Heart left ventricle (tissue), 16 donors: ENCODE measurements around the gene HTRA1. TPM values are rescaled to one million over a fixed set of nuclear protein-coding genes. Genes with fewer than 3 reads are reported as not detected.

Source experiments
- ATAC-seq, 4 donors: fragments of 200-7000 bp; cut with Tn5 transposase; one replicate each; pipeline ENCODE4 v1.9.1; 2020 to 2022; ENCODE audit warnings: moderate library complexity in 4 of 4, mild to moderate bottlenecking in 3 of 4, moderate number of reproducible peaks in 1 of 4
- DNase-seq, 5 donors: peaks; one replicate each; pipeline ENCODE4 v3.0.0-alpha.2; 2020
- H3K27ac ChIP-seq, 12 donors: fragments of 200-600 bp; sonication (generic) in 4 of 12; one replicate each; pipeline versions ENCODE4 v1.5.0 to v1.8.0; 2016 to 2022; ENCODE audit warnings: mild to moderate bottlenecking in 2 of 12
- H3K27me3 ChIP-seq, 9 donors: fragments of 200-600 bp; sonication (generic) in 2 of 9; one replicate each; pipeline versions ENCODE4 v1.5.1 to v1.8.0; 2016 to 2022; ENCODE audit warnings: mild to moderate bottlenecking in 3 of 9
- H3K36me3 ChIP-seq, 9 donors: fragments of 200-600 bp; sonication (generic) in 2 of 9; one replicate each; pipeline versions ENCODE4 v1.5.0 to v1.8.0; 2018 to 2022; ENCODE audit warnings: mild to moderate bottlenecking in 2 of 9
- H3K4me1 ChIP-seq, 12 donors: fragments of 200-600 bp; sonication (generic) in 4 of 12; one replicate each; pipeline versions ENCODE4 v1.5.0 to v1.8.0; 2016 to 2022; ENCODE audit warnings: mild to moderate bottlenecking in 3 of 12
- H3K4me3 ChIP-seq, 12 donors: fragments of 200-600 bp; sonication (generic) in 4 of 12; one replicate each; pipeline versions ENCODE4 v1.5.0 to v1.8.0; 2017 to 2022; ENCODE audit warnings: mild to moderate bottlenecking in 9 of 12, moderate library complexity in 4 of 12
- H3K9me3 ChIP-seq, 12 donors: fragments of 200-600 bp; sonication (generic) in 4 of 12; one replicate each; pipeline versions ENCODE4 v1.5.0 to v1.8.0; 2016 to 2022; ENCODE audit warnings: mild to moderate bottlenecking in 1 of 12
- POLR2A ChIP-seq, 2 donors: fragments of 450-650 bp; IDR thresholded peaks; one replicate each; pipeline ENCODE4 v1.6.1; 2017; ENCODE audit warnings: antibody characterized with exemption in 2 of 2, mild to moderate bottlenecking in 2 of 2, moderate library complexity in 2 of 2
- WGBS, 4 donors: extraction: QIAGEN DNeasy Blood & Tissue Kit in 2 of 4; methylation state at CpG; one replicate each; pipeline versions ENCODE4 v1.1.5 to v1.1.7; 2013 to 2018; 5-methylcytosine and 5-hydroxymethylcytosine counted together
- intact Hi-C, 10 donors: fragments of 100-400 bp; cut with DNase I; formaldehyde crosslinking; loops; one replicate each; pipeline versions ENCODE4 v1.11.1 to v1.14.2; 2022
- polyA plus RNA-seq, 2 donors: library from polyadenylated mRNA; stranded (reverse); fragments of 200-250 nt; gene quantifications; one replicate each; pipeline ENCODE4 v1.2.3, GENCODE V29; 2013
- total RNA-seq, 9 donors: library from RNA; depleted of rRNA in 2 of 9; stranded (reverse); fragments of >200 nt in 2 of 9; fragmentation: NEBNext Ultra II Directional in 3 of 9; extraction: Animal tissue kit (Norgen Biotek cat#: 25700) in 3 of 9; gene quantifications; one replicate each; pipeline versions ENCODE4 v1.1.0 to v1.2.4, GENCODE V29; 2016 to 2023
- TF ChIP-seq, protein P1 (sequence below), 12 donors: fragments of 200-600 bp; sonication (generic) in 4 of 12; IDR thresholded peaks; one replicate each; pipeline versions ENCODE4 v1.5.0 to v1.8.0; 2018 to 2022; ENCODE audit warnings: antibody characterized with exemption in 12 of 12, mild to moderate bottlenecking in 5 of 12
- donor health status: ischemic (EF 13 %, LVEDD 7.1; RV severe dilation, severe dysfunction).
- donor health status: healthy with polysubstance abuse.
- donor health status: DM: no; HTN: yes; CAD: no.
- donor health status: DM: no; HTN: no; CAD: no.
- donor health status: ischemic (EF 25% LVEDD 6.9; RV normal size, moderate dysfunction).
- donor health status: ischemic (EF 25% LVEDD 5.7; RV mildly dilated, moderate dysfunction).
- donor health status: healthy.
- donor health status: DM: yes; HTN: yes; CAD: no.
- donor health status: ischemic (EF 35%, LVEDD 5.7; RV mildly dilated, moderate dysfunction).
- donor health status: nonischemic (EF 11% LVEDD 7.7; RV severe dilation, severe dysfunction).
- donor health status: DM: yes; HTN: yes; CAD: no.
- donor health status: PGD.
- donor health status: ischemic (EF 29% LVEDD 5.4; RV normal size, mild dysfunction).
- donor health status: nonischemic (EF 23%, LVEDD 6.1; RV moderate dilation, normal function).

The HTRA1 gene
- total and polyA plus RNA-seq, 11 donors = 30.5 to 153 (median 54.5) TPM

DNA sequence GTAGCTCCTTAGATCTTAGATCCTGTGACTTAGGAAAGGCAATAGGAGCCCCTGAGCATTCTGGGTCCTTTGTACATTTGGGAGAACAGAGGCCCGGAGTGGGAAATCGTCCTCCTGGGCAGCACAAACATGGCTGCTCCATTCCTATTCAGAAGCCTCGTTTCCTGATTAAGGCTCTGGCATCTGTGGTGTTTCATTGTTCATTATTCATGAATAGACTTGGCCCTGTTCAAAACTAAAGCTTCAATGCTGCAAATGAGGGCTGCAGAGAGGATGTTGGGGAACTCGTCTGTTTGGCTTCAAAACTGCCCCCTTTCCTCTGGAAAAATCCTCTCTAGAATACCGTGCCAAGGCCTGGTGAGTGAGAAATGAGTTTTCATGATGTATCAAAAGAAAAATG, 3.4 kb upstream of the HTRA1 start:
- Histone ChIP-seq H3K4me3 (no peak overlapping the region), H3K9me3 (no peaks in the 10 kb centered on the region), H3K27ac (peak overlapping the region in 5 of 12 donors; percentile 37 to 69 (median 59)), H3K27me3 (peaks cover 0 to 37% (median 0%) of the 10 kb centered on the region in 9 donors), H3K4me1 (peaks cover 0 to 20% (median 9%) of the 10 kb centered on the region in 12 donors), H3K36me3 (no peaks in the 10 kb centered on the region)
- no peak for DNase-seq
- no peak for TF ChIP-seq POLR2A (IDR thresholded peaks at IDR 0.05)
- ATAC-seq = no peak
- intact Hi-C loops = no loop called here
- WGBS, 4 donors = 49 to 73% (median 67%) methylated on average over 5 of the region's 5 CpGs

DNA sequence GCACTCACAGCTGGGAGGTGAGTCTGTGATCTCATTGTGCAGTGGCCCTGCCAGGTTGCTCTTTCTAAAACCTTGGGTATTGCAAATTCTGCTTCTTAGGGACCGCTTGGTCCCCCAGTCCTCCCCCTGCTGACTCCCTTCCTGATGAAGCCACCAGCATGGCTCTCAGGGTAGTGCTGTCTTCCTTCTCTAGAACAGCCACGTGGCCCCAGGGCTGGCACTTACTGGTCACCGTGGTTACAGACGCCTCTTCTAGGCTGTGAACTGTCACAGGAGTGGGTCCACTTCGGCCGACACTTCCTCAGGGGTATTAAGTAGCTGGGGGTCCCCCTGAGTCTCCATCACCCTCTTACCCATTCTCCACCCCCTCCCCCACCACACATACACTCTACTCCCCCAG, 2.7 kb upstream of the HTRA1 start:
- H3K4me1 ChIP-seq = peaks cover 0 to 28% (median 15%) of the 10 kb centered on the region in 12 donors
- no peak for TF ChIP-seq POLR2A (IDR thresholded peaks at IDR 0.05)
- TF ChIP-seq, protein P1, sequence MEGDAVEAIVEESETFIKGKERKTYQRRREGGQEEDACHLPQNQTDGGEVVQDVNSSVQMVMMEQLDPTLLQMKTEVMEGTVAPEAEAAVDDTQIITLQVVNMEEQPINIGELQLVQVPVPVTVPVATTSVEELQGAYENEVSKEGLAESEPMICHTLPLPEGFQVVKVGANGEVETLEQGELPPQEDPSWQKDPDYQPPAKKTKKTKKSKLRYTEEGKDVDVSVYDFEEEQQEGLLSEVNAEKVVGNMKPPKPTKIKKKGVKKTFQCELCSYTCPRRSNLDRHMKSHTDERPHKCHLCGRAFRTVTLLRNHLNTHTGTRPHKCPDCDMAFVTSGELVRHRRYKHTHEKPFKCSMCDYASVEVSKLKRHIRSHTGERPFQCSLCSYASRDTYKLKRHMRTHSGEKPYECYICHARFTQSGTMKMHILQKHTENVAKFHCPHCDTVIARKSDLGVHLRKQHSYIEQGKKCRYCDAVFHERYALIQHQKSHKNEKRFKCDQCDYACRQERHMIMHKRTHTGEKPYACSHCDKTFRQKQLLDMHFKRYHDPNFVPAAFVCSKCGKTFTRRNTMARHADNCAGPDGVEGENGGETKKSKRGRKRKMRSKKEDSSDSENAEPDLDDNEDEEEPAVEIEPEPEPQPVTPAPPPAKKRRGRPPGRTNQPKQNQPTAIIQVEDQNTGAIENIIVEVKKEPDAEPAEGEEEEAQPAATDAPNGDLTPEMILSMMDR (IDR thresholded peaks at IDR 0.05) = no peak
- no peaks in the 10 kb centered on the region for H3K36me3 ChIP-seq
- DNase-seq (no peak), ATAC-seq (no peak)
- H3K27ac ChIP-seq = peak overlapping the region in 1 of 12 donors; percentile 62
- 84 to 94% (median 88%) methylated on average over 2 to 6 of the region's 6 CpGs for WGBS, 4 donors
- intact Hi-C loops = no loop called here
- H3K27me3 ChIP-seq = peaks cover 0 to 41% (median 0%) of the 10 kb centered on the region in 9 donors
- no peak overlapping the region for H3K4me3 ChIP-seq
- H3K9me3 ChIP-seq = no peaks in the 10 kb centered on the region

DNA sequence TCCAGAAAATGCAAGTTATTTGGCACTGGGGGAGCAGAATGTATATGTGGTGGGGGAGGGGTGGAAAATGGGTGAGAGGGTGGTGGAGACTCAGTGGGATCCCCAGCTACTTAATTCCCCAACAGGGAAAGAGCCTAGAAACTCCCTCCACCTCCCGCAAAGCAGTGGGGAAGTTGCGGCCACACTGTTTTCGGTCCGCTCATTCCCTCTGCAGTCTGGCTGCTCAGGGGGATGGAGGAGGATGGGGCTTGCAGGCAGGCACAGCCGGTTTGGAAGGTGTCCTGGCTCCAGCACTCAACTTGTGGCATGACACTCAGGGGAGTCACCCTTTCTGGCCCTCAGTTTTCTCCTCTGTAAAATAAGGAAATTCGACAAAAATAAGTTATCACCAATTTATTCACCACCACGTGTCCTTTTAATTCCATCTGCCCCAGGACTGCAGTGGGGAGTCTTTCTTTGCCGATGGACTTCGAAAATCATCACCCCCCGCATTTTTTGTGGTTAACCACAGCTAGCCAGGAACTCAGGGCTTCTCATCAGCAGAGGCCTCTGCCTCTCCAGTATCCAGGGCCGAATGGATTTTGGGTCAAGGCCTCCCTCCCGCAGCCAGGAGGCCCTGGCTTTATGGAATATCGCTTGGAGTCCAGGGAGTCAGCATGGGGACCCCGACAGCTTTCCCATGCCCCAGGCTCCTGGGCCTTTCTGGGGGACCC, 1.6 kb upstream of the HTRA1 start:
- TF ChIP-seq, protein P1 (IDR thresholded peaks at IDR 0.05) = no peak
- TF ChIP-seq POLR2A (IDR thresholded peaks at IDR 0.05) = no peak
- ATAC-seq = no peak
- no peak overlapping the region for H3K4me3 ChIP-seq
- no peak for DNase-seq
- H3K27me3 ChIP-seq = peaks cover 0 to 41% (median 0%) of the 10 kb centered on the region in 9 donors
- H3K36me3 ChIP-seq = no peaks in the 10 kb centered on the region
- 84 to 92% (median 90%) methylated on average over 14 of the region's 14 CpGs for WGBS, 4 donors
- H3K4me1 ChIP-seq = peaks cover 0 to 37% (median 24%) of the 10 kb centered on the region in 12 donors
- H3K27ac ChIP-seq = no peak overlapping the region
- intact Hi-C loops = loop anchor here in 6 of 10 donors (2.0 to 10.0 kb wide), 3 partner anchors 38 to 105 kb away; partner anchors contain the start of gene DMBT1 (in 2 of the 6)
- no peaks in the 10 kb centered on the region for H3K9me3 ChIP-seq

DNA sequence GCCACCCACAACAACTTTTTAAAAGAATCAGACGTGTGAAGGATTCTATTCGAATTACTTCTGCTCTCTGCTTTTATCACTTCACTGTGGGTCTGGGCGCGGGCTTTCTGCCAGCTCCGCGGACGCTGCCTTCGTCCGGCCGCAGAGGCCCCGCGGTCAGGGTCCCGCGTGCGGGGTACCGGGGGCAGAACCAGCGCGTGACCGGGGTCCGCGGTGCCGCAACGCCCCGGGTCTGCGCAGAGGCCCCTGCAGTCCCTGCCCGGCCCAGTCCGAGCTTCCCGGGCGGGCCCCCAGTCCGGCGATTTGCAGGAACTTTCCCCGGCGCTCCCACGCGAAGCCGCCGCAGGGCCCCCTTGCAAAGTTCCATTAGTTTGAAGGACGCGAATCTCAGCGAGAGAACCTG, 461 bp upstream of the HTRA1 start:
- ATAC-seq (no peak), DNase-seq (peak in 1 of 5 donors; percentile 33)
- Histone ChIP-seq H3K4me1 (peaks cover 0 to 45% (median 24%) of the 10 kb centered on the region in 12 donors), H3K27me3 (peaks cover 0 to 38% (median 0%) of the 10 kb centered on the region in 9 donors), H3K9me3 (no peaks in the 10 kb centered on the region), H3K4me3 (peak overlapping the region; percentile 42 to 97 (median 75)), H3K27ac (peak overlapping the region in 11 of 12 donors; percentile 60 to 86 (median 74)), H3K36me3 (peaks cover 0 to 5% (median 0%) of the 10 kb centered on the region in 9 donors)
- 0 to 1% (median 1%) methylated on average over 5 to 40 of the region's 40 CpGs for WGBS, 4 donors
- no peak for TF ChIP-seq POLR2A (IDR thresholded peaks at IDR 0.05)
- TF ChIP-seq, protein P1 (IDR thresholded peaks at IDR 0.05) = no peak
- intact Hi-C loops = loop anchor here in 6 of 10 donors (2.0 to 10.0 kb wide), 3 partner anchors 36 to 104 kb away; partner anchors contain the start of gene DMBT1 (in 2 of the 6)
